Transverse colon (tissue), 4 donors: ENCODE data around the gene WASHC2C. TPM values are rescaled to one million over a fixed set of nuclear protein-coding genes. Genes with fewer than 3 reads are reported as not detected.
"Not testable (repeated sequence)": the region's sequence is repeated elsewhere in the genome, so short reads cannot be mapped to it uniquely, and the experiment has no call there.

Source experiments
- DNase-seq: peaks from one replicate; pipeline ENCODE4 v3.0.0-alpha.2; 2019
- H3K27ac ChIP-seq, 4 donors: fragments of 200-600 bp; sonication (generic); 2 replicates each; pipeline ENCODE4 v1.5.1; 2016 to 2018; ENCODE audit warnings: inconsistent platforms in 4 of 4
- H3K27me3 ChIP-seq: fragments of 200-600 bp; sonication (generic); 2 replicates; pipeline ENCODE4 v1.5.1; 2017; ENCODE audit warnings: inconsistent platforms
- H3K36me3 ChIP-seq, 4 donors: fragments of 200-600 bp; sonication (generic); 2 replicates each; pipeline ENCODE4 v1.5.1; 2017 to 2019; ENCODE audit warnings: inconsistent platforms in 4 of 4
- H3K4me1 ChIP-seq, 4 donors: fragments of 200-600 bp; sonication (generic); 2 replicates each; pipeline ENCODE4 v1.5.1; 2017 to 2020; ENCODE audit warnings: inconsistent platforms in 4 of 4
- H3K4me3 ChIP-seq, 4 donors: fragments of 200-600 bp; sonication (generic); 1 replicate in 1 of 4; 2 replicates in 3 of 4; pipeline versions ENCODE4 v1.5.1 to v1.6.1; 2017 to 2019; ENCODE audit warnings: inconsistent platforms in 4 of 4
- H3K9me3 ChIP-seq, 2 donors: fragments of 200-600 bp; sonication (generic); 2 replicates each; pipeline ENCODE4 v1.5.1; 2017 to 2019; ENCODE audit warnings: inconsistent platforms in 2 of 2
- WGBS, 2 donors: methylation state at CpG; one replicate each; pipeline ENCODE4 v1.1.5; 2018; ENCODE audit warnings: low coverage in 1 of 2; 5-methylcytosine and 5-hydroxymethylcytosine counted together
- in situ Hi-C, 4 donors: fragments of 200-750 bp; cut with MboI; loops; one replicate each; pipeline versions ENCODE4 v1.15.0 to v1.15.1; 2017; ENCODE audit warnings: low sequenced_read_pairs in 3 of 4, low pct_ligation_motif_present in 1 of 4, low pct_unique_long_range_greater_than_20kb in 1 of 4
- intact Hi-C: fragments of 100-400 bp; cut with DNase I; formaldehyde crosslinking; loops from one replicate; pipeline ENCODE4 v1.15.1; 2023; ENCODE audit warnings: low total_unique reads
- total RNA-seq, 4 donors: library from RNA; depleted of rRNA; stranded (reverse); fragments of >200 nt; gene quantifications; one replicate each; pipeline ENCODE4 v1.1.0, GENCODE V29; 2016

Gene WASHC2C
- total RNA-seq, 4 donors from 2014 or later: 62.7 to 126 (median 81.6) TPM

GRCh38 chr10:45763037-45763436, 36.0 kb downstream of the WASHC2C start:
- in situ Hi-C loops, H3K4me3 ChIP-seq, H3K27me3 ChIP-seq, H3K27ac ChIP-seq, H3K9me3 ChIP-seq, H3K36me3 ChIP-seq, DNase-seq, intact Hi-C loops, H3K4me1 ChIP-seq: not testable (repeated sequence)
- WGBS, 2 donors: no CpG with 5 or more reads among the region's 3 CpGs

DNA sequence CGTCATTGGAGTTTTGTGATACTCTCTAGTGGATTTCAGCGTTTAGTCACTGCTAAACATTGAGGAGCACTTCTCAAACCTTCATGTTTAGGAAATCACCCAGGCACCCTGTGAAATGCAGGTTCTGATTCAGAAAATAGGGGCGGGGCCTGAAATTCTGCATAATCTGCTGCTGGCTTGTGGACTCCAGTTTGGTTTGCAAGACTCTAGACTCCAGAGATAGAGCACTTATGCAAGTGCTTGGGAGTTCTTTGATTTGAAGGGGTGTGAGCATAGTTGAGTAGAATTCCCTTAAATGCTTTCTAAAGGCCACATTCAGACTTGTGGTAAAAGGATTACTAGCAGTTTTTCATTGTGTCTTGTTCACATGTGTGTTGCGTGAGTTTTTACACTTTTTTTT, 41.3 kb downstream of the WASHC2C start:
- H3K4me1 ChIP-seq, H3K36me3 ChIP-seq, in situ Hi-C loops, intact Hi-C loops, H3K9me3 ChIP-seq, H3K4me3 ChIP-seq, H3K27me3 ChIP-seq, DNase-seq, H3K27ac ChIP-seq: not testable (repeated sequence)
- 89 to 93% methylated on average over 1 to 4 of the region's 4 CpGs for WGBS, 2 donors

DNA sequence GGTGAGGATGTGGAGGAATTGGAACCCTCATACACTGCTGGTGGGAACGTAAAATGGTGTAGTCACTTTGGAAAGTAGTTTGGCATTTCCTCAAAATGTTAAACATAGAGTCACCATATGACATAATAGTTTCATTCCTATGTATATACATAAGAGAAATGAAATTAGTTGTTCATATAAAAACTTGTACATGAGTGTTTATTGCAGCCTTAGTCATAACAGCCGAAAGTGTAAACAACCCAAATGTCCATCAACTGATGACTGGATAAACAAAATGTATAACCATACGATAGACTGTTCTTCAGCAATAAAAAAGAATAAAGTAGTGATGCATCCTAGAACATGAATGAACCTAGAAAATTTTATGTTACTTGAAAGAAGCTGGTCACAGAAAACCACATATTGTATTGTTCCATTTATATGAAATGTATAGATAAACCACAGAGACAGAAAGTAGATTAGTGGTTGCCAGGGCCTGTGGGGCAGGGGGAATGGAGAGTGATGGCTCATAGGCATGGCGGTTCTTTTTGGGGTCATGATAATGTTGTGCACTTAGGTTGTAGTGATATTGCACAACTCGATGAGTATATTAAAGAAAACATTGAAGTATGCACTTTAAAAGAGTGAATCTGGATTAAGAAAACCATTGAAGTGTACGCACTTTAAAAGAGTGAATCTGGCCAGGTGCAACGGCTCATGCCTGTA, 44.8 kb downstream of the WASHC2C start:
- intact Hi-C loops, H3K4me1 ChIP-seq, in situ Hi-C loops, H3K36me3 ChIP-seq, H3K4me3 ChIP-seq, DNase-seq, H3K9me3 ChIP-seq, H3K27ac ChIP-seq, H3K27me3 ChIP-seq: not testable (repeated sequence)
- WGBS, 2 donors: 72 to 91% methylated on average over 2 to 7 of the region's 7 CpGs

DNA sequence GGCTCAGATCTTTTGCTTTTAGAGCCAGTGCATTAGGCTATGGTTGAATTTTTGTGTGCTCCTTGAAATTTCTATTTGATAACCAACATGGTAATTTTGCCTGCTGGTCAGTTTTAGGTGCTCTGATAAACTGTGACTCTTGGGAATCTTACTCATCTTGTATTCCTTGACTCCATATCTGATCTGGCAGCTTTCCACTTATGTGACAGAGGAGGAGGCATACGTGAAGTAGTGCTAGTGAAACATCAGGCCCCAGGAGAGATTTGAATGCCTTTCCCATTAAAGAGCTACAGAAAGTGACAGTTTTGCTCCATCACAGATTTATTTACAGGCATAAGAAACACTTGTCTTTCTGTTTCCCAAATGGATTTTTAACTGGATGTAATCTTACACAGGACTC, 59.2 kb downstream of the WASHC2C start:
- H3K36me3 ChIP-seq, H3K27ac ChIP-seq, H3K4me3 ChIP-seq, intact Hi-C loops, H3K4me1 ChIP-seq, in situ Hi-C loops, H3K9me3 ChIP-seq, H3K27me3 ChIP-seq, DNase-seq: not testable (repeated sequence)
- 70% methylated on average over 1 of the region's 1 CpG; no CpG with 5 or more reads in 1 of the 2 donors for WGBS, 2 donors

GRCh38 chr10:45787212-45787741, 60.2 kb downstream of the WASHC2C start:
- H3K36me3 ChIP-seq, DNase-seq, H3K27ac ChIP-seq, H3K4me1 ChIP-seq, in situ Hi-C loops, H3K27me3 ChIP-seq, H3K9me3 ChIP-seq, intact Hi-C loops, H3K4me3 ChIP-seq: not testable (repeated sequence)
- 71% methylated on average over 2 of the region's 5 CpGs; no CpG with 5 or more reads in 1 of the 2 donors for WGBS, 2 donors

- H3K36me3 ChIP-seq, H3K9me3 ChIP-seq, H3K27me3 ChIP-seq, DNase-seq, H3K4me3 ChIP-seq, H3K27ac ChIP-seq, in situ Hi-C loops, intact Hi-C loops, H3K4me1 ChIP-seq: not testable (repeated sequence)
- WGBS, 2 donors: 90 to 100% methylated on average over 5 to 8 of the region's 8 CpGs
These were observed 62.9 kb downstream of the WASHC2C start for GRCh38 chr10:45789991-45790390.

DNA sequence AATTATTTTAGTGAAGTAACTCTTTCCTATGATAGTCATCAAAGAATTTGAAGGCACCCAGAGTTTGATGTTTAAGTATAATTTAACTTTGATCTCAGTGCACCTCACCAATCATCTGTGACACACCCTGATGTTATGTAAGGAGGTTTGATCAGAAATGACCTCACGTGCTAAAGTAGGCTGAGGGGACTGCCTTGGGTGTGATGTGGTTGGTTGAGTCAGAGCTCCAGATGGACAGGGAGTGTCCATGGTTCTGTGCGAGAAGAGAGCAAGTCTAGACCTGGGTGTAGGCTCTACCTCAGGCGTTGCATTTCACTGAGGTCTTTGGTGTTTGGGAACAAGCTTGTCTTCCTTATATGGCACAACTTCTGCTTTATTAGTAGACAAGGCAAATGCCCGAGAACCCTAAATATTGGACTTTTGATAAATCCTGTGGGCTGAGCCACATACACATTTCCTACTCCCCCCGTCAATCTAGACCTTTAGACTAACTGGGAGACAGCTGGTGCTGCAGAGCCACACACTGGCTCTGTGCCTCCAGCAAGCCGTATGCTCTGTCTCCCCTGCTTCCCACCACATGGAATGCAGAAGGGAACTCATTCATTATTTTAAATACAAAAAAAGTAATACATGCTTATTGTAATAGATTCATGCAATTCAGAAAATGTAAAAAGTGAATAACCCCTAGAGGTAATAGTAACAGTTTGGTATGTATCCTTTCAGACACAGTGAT, 63.8 kb downstream of the WASHC2C start:
- H3K4me1 ChIP-seq, H3K36me3 ChIP-seq, intact Hi-C loops, H3K27me3 ChIP-seq, H3K9me3 ChIP-seq, in situ Hi-C loops, H3K27ac ChIP-seq, H3K4me3 ChIP-seq, DNase-seq: not testable (repeated sequence)
- WGBS, 2 donors: 89 to 93% methylated on average over 2 to 5 of the region's 6 CpGs

- intact Hi-C loops, H3K27me3 ChIP-seq, H3K9me3 ChIP-seq, H3K27ac ChIP-seq, H3K4me1 ChIP-seq, H3K36me3 ChIP-seq, H3K4me3 ChIP-seq, in situ Hi-C loops, DNase-seq: not testable (repeated sequence)
- 43 to 44% methylated on average over 2 of the region's 2 CpGs for WGBS, 2 donors
These were observed 67.7 kb downstream of the WASHC2C start for GRCh38 chr10:45794761-45795160.

- H3K27me3 ChIP-seq, H3K4me3 ChIP-seq, H3K27ac ChIP-seq, in situ Hi-C loops, DNase-seq, H3K9me3 ChIP-seq, H3K36me3 ChIP-seq, intact Hi-C loops, H3K4me1 ChIP-seq: not testable (repeated sequence)
- WGBS, 2 donors: 60 to 70% methylated on average over 1 to 13 of the region's 13 CpGs
These were observed 76.3 kb downstream of the WASHC2C start for GRCh38 chr10:45803060-45804010.

GRCh38 chr10:45804996-45805395, 77.9 kb downstream of the WASHC2C start:
- DNase-seq, intact Hi-C loops, H3K4me3 ChIP-seq, H3K9me3 ChIP-seq, H3K27me3 ChIP-seq, H3K4me1 ChIP-seq, H3K36me3 ChIP-seq, in situ Hi-C loops, H3K27ac ChIP-seq: not testable (repeated sequence)
- 32 to 56% methylated on average over 2 of the region's 2 CpGs for WGBS, 2 donors
